Sciatic nerve (tissue), 2 donors: ENCODE data around the gene AGPAT1. TPM values are rescaled to one million over a fixed set of nuclear protein-coding genes. Genes with fewer than 3 reads are reported as not detected.
"Not testable (repeated sequence)": the region's sequence is repeated elsewhere in the genome, so short reads cannot be mapped to it uniquely, and the experiment has no call there.

Experiments
- ATAC-seq: fragments of 200-7000 bp; cut with Tn5 transposase; one replicate; pipeline ENCODE4 v1.9.1; 2020; ENCODE audit warnings: mild to moderate bottlenecking, moderate library complexity
- DNase-seq: peaks from one replicate; pipeline ENCODE4 v3.0.0-alpha.2; 2020; ENCODE audit warnings: low spot score
- intact Hi-C: fragments of 100-400 bp; cut with DNase I; formaldehyde crosslinking; loops from one replicate; pipeline ENCODE4 v1.14.2; 2022
- total RNA-seq: library from RNA; stranded (reverse); fragmentation: NEBNext Ultra II Directional; extraction: Animal tissue kit (Norgen Biotek cat#: 25700); gene quantifications from one replicate; pipeline ENCODE4 v1.2.1, GENCODE V29; 2021
- donor health status: DM: no; HTN: no; CAD: no.
- donor health status: DM: no; HTN: no; CAD: no.

AGPAT1 gene
- 59.9 TPM for total RNA-seq

GRCh38 chr6:32175711-32176475 lies at the start of gene AGPAT1:
AGPAT1 (minus strand) TSS chr6:32176084; CDS start chr6:32171496, 4,588 bp downstream.
- ATAC-seq (peak; percentile 80), DNase-seq (peak; percentile 98)
- intact Hi-C loops: no loop called here

GRCh38 chr6:32224696-32225095 lies 48.8 kb upstream of the AGPAT1 start:
- DNase-seq: no peak

GRCh38 chr6:32223258-32224235 lies 47.7 kb upstream of the AGPAT1 start, which contains the start of gene NOTCH4:
NOTCH4 (minus strand) TSS chr6:32224067; CDS start chr6:32223928, 139 bp downstream.
- DNase-seq (no peak), ATAC-seq (peak; percentile 27)
- intact Hi-C loops: no loop called here

More at GRCh38 chr6:32224696-32225095, 48.8 kb upstream of the AGPAT1 start:
- no peak for ATAC-seq
- intact Hi-C loops: no loop called here

GRCh38 chr6:32222333-32223230 lies 46.7 kb upstream of the AGPAT1 start:
- DNase-seq (no peak), ATAC-seq (no peak)
- intact Hi-C loops: no loop called here

GRCh38 chr6:32220021-32220420 lies 44.1 kb upstream of the AGPAT1 start:
- intact Hi-C loops: no loop called here
- no peak for ATAC-seq
- no peak for DNase-seq

- DNase-seq (no peak), ATAC-seq (no peak)
- intact Hi-C loops: no loop called here
Observed at GRCh38 chr6:32218167-32218566, 42.3 kb upstream of the AGPAT1 start.

- no peak for ATAC-seq
- no peak for DNase-seq
- intact Hi-C loops: no loop called here
Observed at GRCh38 chr6:32216998-32217397, 41.1 kb upstream of the AGPAT1 start.

GRCh38 chr6:32216285-32216684 lies 40.4 kb upstream of the AGPAT1 start:
- intact Hi-C loops: no loop called here
- ATAC-seq (no peak), DNase-seq (no peak)

GRCh38 chr6:32215617-32216016 lies 39.7 kb upstream of the AGPAT1 start:
- DNase-seq (no peak), ATAC-seq (no peak)
- intact Hi-C loops: no loop called here

GRCh38 chr6:32214126-32214525 lies 38.2 kb upstream of the AGPAT1 start:
- DNase-seq (no peak), ATAC-seq (no peak)
- intact Hi-C loops: loop anchor here (5.0 kb wide), 1 partner anchor 1002 kb away; no protein-coding TSS in a partner anchor

GRCh38 chr6:32213649-32214048 lies 37.8 kb upstream of the AGPAT1 start:
- ATAC-seq: no peak
- DNase-seq: no peak
- intact Hi-C loops: loop anchor here (5.0 kb wide), 1 partner anchor 1001 kb away; no protein-coding TSS in a partner anchor

GRCh38 chr6:32212076-32212760 lies 36.3 kb upstream of the AGPAT1 start:
- no peak for ATAC-seq
- intact Hi-C loops: loop anchor here (5.0 kb wide), 1 partner anchor 1000 kb away; no protein-coding TSS in a partner anchor
- DNase-seq: no peak

GRCh38 chr6:32211432-32211831 lies 35.5 kb upstream of the AGPAT1 start:
- intact Hi-C loops: loop anchor here (5.0 kb wide), 1 partner anchor 999 kb away; no protein-coding TSS in a partner anchor
- not testable (repeated sequence) for DNase-seq, ATAC-seq

GRCh38 chr6:32210191-32210601 lies 34.3 kb upstream of the AGPAT1 start:
- intact Hi-C loops: loop anchor here (5.0 kb wide), 1 partner anchor 998 kb away; no protein-coding TSS in a partner anchor
- DNase-seq (no peak), ATAC-seq (no peak)

- ATAC-seq (no peak), DNase-seq (no peak)
- intact Hi-C loops: no loop called here
Observed at GRCh38 chr6:32208996-32209395, 33.1 kb upstream of the AGPAT1 start.

- DNase-seq (no peak), ATAC-seq (no peak)
- intact Hi-C loops: no loop called here
Observed at GRCh38 chr6:32204268-32204715, 28.4 kb upstream of the AGPAT1 start.

- DNase-seq: no peak
Observed at GRCh38 chr6:32203426-32204267, 27.8 kb upstream of the AGPAT1 start.

More at GRCh38 chr6:32203426-32204267, 27.8 kb upstream of the AGPAT1 start:
- ATAC-seq: peak; percentile 78
- intact Hi-C loops: no loop called here
